ENCODE results near the gene AGAP1. TPM values are rescaled to one million over a fixed set of nuclear protein-coding genes. Genes with fewer than 3 reads are reported as not detected.

The AGAP1 gene
- total and polyA plus RNA-seq, 9 donors: 5.7 to 32.2 (median 20.2) TPM

GRCh38 chr2:236103981-236104380 is 610.1 kb downstream of the AGAP1 start:
- no peak for DNase-seq
- H3K9me3 ChIP-seq: no peaks in the 10 kb centered on the region
- no peak for TF ChIP-seq POLR2A (IDR thresholded peaks at IDR 0.05)
- no peak for TF ChIP-seq CTCF (IDR thresholded peaks at IDR 0.05)
- TF ChIP-seq EP300 (IDR thresholded peaks at IDR 0.05): no peak
- H3K27me3 ChIP-seq: no peaks in the 10 kb centered on the region
- H3K36me3 ChIP-seq: no peaks in the 10 kb centered on the region
- H3K4me1 ChIP-seq (ENCODE audit: insufficient read depth): no peaks in the 10 kb centered on the region
- no peak overlapping the region for H3K27ac ChIP-seq
- no peak overlapping the region for H3K4me3 ChIP-seq
- intact Hi-C loops (cut with DNase I): no loop called here
- 95 to 98% (median 98%) methylated on average over 9 of the region's 9 CpGs for WGBS, 3 donors

- intact Hi-C loops (cut with DNase I): no loop called here
- Histone ChIP-seq H3K4me3 (no peak overlapping the region), H3K27ac (no peak overlapping the region), H3K36me3 (no peaks in the 10 kb centered on the region), H3K9me3 (no peaks in the 10 kb centered on the region), H3K4me1 (ENCODE audit: insufficient read depth) (no peaks in the 10 kb centered on the region), H3K27me3 (no peaks in the 10 kb centered on the region)
- 94 to 96% (median 96%) methylated on average over 16 of the region's 16 CpGs for WGBS, 3 donors
- no peak for DNase-seq
- no peak for TF ChIP-seq EP300 (IDR thresholded peaks at IDR 0.05)
- TF ChIP-seq CTCF (IDR thresholded peaks at IDR 0.05): no peak
- no peak for TF ChIP-seq POLR2A (IDR thresholded peaks at IDR 0.05)
Observed at GRCh38 chr2:236105955-236106607, 612.2 kb downstream of the AGAP1 start.

- H3K9me3 ChIP-seq: no peaks in the 10 kb centered on the region
- H3K4me1 ChIP-seq (ENCODE audit: insufficient read depth): no peaks in the 10 kb centered on the region
- intact Hi-C loops (cut with DNase I): no loop called here
- no peak overlapping the region for H3K4me3 ChIP-seq
- no peaks in the 10 kb centered on the region for H3K36me3 ChIP-seq
- TF ChIP-seq CTCF (IDR thresholded peaks at IDR 0.05): no peak
- H3K27ac ChIP-seq: no peak overlapping the region
- 67 to 72% (median 68%) methylated on average over 10 of the region's 10 CpGs for WGBS, 3 donors
- no peaks in the 10 kb centered on the region for H3K27me3 ChIP-seq
- no peak for DNase-seq
Observed at GRCh38 chr2:236106761-236107160, 612.9 kb downstream of the AGAP1 start.

GRCh38 chr2:236107536-236107935 is 613.7 kb downstream of the AGAP1 start:
- no peaks in the 10 kb centered on the region for H3K4me1 ChIP-seq (ENCODE audit: insufficient read depth)
- no peaks in the 10 kb centered on the region for H3K27me3 ChIP-seq
- H3K36me3 ChIP-seq: no peaks in the 10 kb centered on the region
- no peaks in the 10 kb centered on the region for H3K9me3 ChIP-seq
- intact Hi-C loops (cut with DNase I): no loop called here
- no peak overlapping the region for H3K4me3 ChIP-seq
- TF ChIP-seq EP300 (IDR thresholded peaks at IDR 0.05) (no peak), POLR2A (IDR thresholded peaks at IDR 0.05) (no peak), CTCF (IDR thresholded peaks at IDR 0.05) (no peak)
- H3K27ac ChIP-seq: no peak overlapping the region
- 88 to 90% (median 89%) methylated on average over 11 of the region's 11 CpGs for WGBS, 3 donors
- no peak for DNase-seq
